ENCODE results near the gene SLC39A7.
A peak's percentile ranks its signal among the peaks of the same experiment; 100 is the strongest.

Gene SLC39A7, protein sequence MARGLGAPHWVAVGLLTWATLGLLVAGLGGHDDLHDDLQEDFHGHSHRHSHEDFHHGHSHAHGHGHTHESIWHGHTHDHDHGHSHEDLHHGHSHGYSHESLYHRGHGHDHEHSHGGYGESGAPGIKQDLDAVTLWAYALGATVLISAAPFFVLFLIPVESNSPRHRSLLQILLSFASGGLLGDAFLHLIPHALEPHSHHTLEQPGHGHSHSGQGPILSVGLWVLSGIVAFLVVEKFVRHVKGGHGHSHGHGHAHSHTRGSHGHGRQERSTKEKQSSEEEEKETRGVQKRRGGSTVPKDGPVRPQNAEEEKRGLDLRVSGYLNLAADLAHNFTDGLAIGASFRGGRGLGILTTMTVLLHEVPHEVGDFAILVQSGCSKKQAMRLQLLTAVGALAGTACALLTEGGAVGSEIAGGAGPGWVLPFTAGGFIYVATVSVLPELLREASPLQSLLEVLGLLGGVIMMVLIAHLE

DNA sequence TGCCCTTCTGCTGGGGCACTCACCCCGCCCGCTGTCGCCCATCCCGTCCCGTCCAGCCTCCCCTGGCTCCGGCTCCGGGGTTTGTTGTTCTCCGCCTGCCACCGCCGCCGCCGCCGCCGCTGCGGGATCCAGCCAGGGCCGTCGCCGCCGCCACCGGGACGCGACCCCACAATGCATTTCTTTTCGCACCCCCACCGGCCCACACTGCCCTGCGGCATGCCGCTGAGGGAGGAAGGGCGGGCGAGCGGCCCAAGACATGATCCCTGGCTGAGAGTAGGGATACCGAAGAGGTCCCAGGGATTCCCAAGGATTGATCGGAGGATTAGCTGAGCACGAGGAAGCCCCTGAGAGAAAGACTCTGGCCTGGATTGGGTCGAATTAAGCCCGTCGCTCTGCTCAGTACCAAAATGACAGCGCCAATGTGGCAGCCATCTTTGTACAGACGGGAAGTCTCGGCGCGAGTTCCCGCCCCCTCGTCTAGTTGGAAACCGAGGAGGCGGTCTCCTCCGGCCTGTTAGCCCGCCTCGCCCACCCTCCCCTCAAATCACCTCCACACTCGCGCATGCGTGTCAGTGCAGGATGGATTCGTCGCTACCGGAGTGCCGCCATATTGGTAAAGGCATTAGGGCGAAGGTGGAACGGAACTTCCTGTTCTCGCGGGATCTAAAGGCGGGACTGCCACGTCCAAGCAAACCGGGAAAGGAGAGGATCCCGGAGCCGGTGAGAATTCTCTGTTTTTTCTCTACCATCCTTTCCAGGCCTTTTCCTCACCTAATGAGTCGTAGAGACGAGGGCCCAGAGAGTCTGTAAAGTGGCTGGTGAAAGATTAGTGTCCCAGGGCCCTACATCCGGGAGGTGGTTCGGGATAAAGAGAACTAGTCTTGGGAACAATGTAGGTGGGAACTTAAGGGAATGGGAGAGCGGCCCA is at the start of gene SLC39A7, which contains the start of gene RXRB:
Gene SLC39A7, plus strand, starts transcription at position 649 of the 928 bp plus-strand sequence. CDS start 379 bp downstream, outside the sequence.
Gene RXRB, minus strand, starts transcription at position 447 of the 928 bp plus-strand sequence. Its CDS starts 189 bp downstream, at position 258.
- peak within 1 kb of the TSS; percentile 64 to 95 for H3K4me3 ChIP-seq (ENCODE audit: low read depth in 1 of 2, low read length in 2 of 2)
- peaks cover 61% of the 10 kb centered on the region for H3K4me1 ChIP-seq (ENCODE audit: insufficient read depth, low read length)
- peak within 1 kb of the TSS; percentile 82 for H3K9ac ChIP-seq (ENCODE audit: low read length)
- peak within 1 kb of the TSS; percentile 99 for H3K27ac ChIP-seq (ENCODE audit: low read depth, low read length)
- peaks cover 44% of the 10 kb centered on the region for H3K36me3 ChIP-seq (ENCODE audit: insufficient read depth, low read length)
- no peaks in the 10 kb centered on the region for H3K27me3 ChIP-seq (ENCODE audit: control insufficient read depth in 1 of 2, insufficient read depth in 2 of 2, low read length in 2 of 2)
- no peaks in the 10 kb centered on the region for H3K9me3 ChIP-seq (ENCODE audit: low read length)

- Histone ChIP-seq H3K4me3 (ENCODE audit: low read depth in 1 of 2, low read length in 2 of 2) (no peak overlapping the region), H3K4me1 (ENCODE audit: insufficient read depth, low read length) (no peaks in the 10 kb centered on the region), H3K27me3 (ENCODE audit: control insufficient read depth in 1 of 2, insufficient read depth in 2 of 2, low read length in 2 of 2) (no peaks in the 10 kb centered on the region), H3K9me3 (ENCODE audit: low read length) (no peaks in the 10 kb centered on the region), H3K27ac (ENCODE audit: low read depth, low read length) (no peak overlapping the region), H3K36me3 (ENCODE audit: insufficient read depth, low read length) (no peaks in the 10 kb centered on the region), H3K9ac (ENCODE audit: low read length) (no peak overlapping the region)
Observed at GRCh38 chr6:33151050-33151449, 49.6 kb upstream of the SLC39A7 start.

- H3K4me3 ChIP-seq (ENCODE audit: low read depth in 1 of 2, low read length in 2 of 2) = no peak overlapping the region
- H3K9me3 ChIP-seq (ENCODE audit: low read length) = no peaks in the 10 kb centered on the region
- no peaks in the 10 kb centered on the region for H3K27me3 ChIP-seq (ENCODE audit: control insufficient read depth in 1 of 2, insufficient read depth in 2 of 2, low read length in 2 of 2)
- H3K36me3 ChIP-seq (ENCODE audit: insufficient read depth, low read length) = no peaks in the 10 kb centered on the region
- no peak overlapping the region for H3K27ac ChIP-seq (ENCODE audit: low read depth, low read length)
- no peaks in the 10 kb centered on the region for H3K4me1 ChIP-seq (ENCODE audit: insufficient read depth, low read length)
- H3K9ac ChIP-seq (ENCODE audit: low read length) = no peak overlapping the region
Observed at GRCh38 chr6:33154349-33154748, 46.3 kb upstream of the SLC39A7 start.

DNA sequence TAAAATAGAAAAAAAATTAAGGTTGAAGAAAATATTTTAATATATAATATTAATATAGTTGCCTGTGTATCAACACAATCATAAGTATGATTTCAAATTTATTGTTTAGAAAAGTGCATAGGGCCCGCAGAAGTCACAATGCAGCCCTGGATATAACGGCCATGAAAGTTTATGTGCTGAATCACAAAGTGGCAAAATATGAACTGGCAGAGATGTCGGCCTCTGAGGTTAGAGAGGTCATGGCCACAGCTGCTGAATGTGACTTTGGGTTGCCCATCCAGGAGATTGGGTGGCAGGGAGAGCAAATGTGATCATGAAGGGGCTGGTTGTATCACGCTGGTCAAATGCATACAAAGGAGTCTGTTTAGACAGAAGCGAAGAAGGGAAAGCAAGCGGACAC is 44.1 kb upstream of the SLC39A7 start:
- no peaks in the 10 kb centered on the region for H3K9me3 ChIP-seq (ENCODE audit: low read length)
- H3K9ac ChIP-seq (ENCODE audit: low read length) = no peak overlapping the region
- no peak overlapping the region for H3K27ac ChIP-seq (ENCODE audit: low read depth, low read length)
- H3K4me1 ChIP-seq (ENCODE audit: insufficient read depth, low read length) = peaks cover 9% of the 10 kb centered on the region
- H3K4me3 ChIP-seq (ENCODE audit: low read depth in 1 of 2, low read length in 2 of 2) = no peak overlapping the region
- no peaks in the 10 kb centered on the region for H3K36me3 ChIP-seq (ENCODE audit: insufficient read depth, low read length)
- no peaks in the 10 kb centered on the region for H3K27me3 ChIP-seq (ENCODE audit: control insufficient read depth in 1 of 2, insufficient read depth in 2 of 2, low read length in 2 of 2)

DNA sequence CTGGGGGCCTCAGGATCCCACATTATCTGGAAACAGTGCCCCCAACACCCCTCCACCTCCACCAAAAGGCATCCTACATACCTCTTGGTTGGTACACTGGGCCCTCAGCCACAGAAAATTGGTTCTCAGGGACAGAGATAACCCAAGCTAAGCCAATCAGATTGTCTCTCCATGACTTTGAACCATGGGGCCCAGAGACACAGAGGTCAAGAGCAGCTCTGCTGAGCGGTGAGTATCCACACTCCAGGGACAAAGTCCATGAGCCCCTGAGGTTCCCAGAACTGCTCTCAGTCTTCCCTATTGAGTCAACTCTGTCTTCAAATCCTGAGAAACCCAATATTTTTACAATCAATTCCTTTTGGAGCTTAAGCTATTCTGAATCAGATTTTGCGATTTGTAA is 43.7 kb upstream of the SLC39A7 start:
- H3K4me1 ChIP-seq (ENCODE audit: insufficient read depth, low read length) = peaks cover 12% of the 10 kb centered on the region
- no peaks in the 10 kb centered on the region for H3K27me3 ChIP-seq (ENCODE audit: control insufficient read depth in 1 of 2, insufficient read depth in 2 of 2, low read length in 2 of 2)
- H3K4me3 ChIP-seq (ENCODE audit: low read depth in 1 of 2, low read length in 2 of 2) = no peak overlapping the region
- no peak overlapping the region for H3K9ac ChIP-seq (ENCODE audit: low read length)
- H3K9me3 ChIP-seq (ENCODE audit: low read length) = no peaks in the 10 kb centered on the region
- no peak overlapping the region for H3K27ac ChIP-seq (ENCODE audit: low read depth, low read length)
- no peaks in the 10 kb centered on the region for H3K36me3 ChIP-seq (ENCODE audit: insufficient read depth, low read length)

- no peak overlapping the region for H3K9ac ChIP-seq (ENCODE audit: low read length)
- peaks cover 14% of the 10 kb centered on the region for H3K4me1 ChIP-seq (ENCODE audit: insufficient read depth, low read length)
- H3K36me3 ChIP-seq (ENCODE audit: insufficient read depth, low read length) = no peaks in the 10 kb centered on the region
- H3K9me3 ChIP-seq (ENCODE audit: low read length) = no peaks in the 10 kb centered on the region
- no peaks in the 10 kb centered on the region for H3K27me3 ChIP-seq (ENCODE audit: control insufficient read depth in 1 of 2, insufficient read depth in 2 of 2, low read length in 2 of 2)
- no peak overlapping the region for H3K27ac ChIP-seq (ENCODE audit: low read depth, low read length)
- H3K4me3 ChIP-seq (ENCODE audit: low read depth in 1 of 2, low read length in 2 of 2) = no peak overlapping the region
Observed at GRCh38 chr6:33160096-33160495, 40.6 kb upstream of the SLC39A7 start.

DNA sequence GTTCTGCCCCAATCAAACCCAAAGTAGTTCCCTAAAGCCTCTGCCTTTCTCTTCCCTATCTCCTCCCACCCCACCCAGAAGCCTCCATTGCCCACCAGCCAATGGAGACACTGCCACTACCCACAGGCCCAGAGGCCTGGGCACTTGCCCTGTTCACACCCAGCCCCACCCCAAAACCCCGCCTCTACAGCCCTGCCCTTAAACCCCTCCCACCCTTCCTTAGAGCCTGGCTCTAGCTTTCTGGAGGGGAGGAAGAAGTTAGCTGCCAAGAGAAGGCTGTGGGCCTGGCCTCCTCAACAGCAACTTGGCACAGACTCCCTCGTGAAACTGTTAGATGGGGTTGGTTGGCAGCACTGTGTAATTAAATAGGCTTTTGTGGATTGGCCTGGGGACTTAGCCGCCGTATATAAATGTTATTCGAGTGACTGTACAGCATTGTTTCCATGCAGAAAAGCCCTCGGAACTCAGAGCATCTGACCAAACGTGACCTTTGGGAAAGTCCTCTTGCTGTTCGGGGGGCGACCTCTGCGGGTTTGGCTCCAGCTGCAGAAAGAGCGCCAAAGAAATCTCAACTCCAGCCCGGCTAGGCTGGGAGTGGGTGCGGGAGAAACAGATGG is 39.8 kb upstream of the SLC39A7 start:
- Histone ChIP-seq H3K9ac (ENCODE audit: low read length) (no peak overlapping the region), H3K27ac (ENCODE audit: low read depth, low read length) (peak overlapping the region; percentile 61), H3K4me3 (ENCODE audit: low read depth in 1 of 2, low read length in 2 of 2) (peak overlapping the region in 1 of 2 donors; percentile 57), H3K9me3 (ENCODE audit: low read length) (no peaks in the 10 kb centered on the region), H3K36me3 (ENCODE audit: insufficient read depth, low read length) (no peaks in the 10 kb centered on the region), H3K4me1 (ENCODE audit: insufficient read depth, low read length) (peaks cover 14% of the 10 kb centered on the region), H3K27me3 (ENCODE audit: control insufficient read depth in 1 of 2, insufficient read depth in 2 of 2, low read length in 2 of 2) (no peaks in the 10 kb centered on the region)

DNA sequence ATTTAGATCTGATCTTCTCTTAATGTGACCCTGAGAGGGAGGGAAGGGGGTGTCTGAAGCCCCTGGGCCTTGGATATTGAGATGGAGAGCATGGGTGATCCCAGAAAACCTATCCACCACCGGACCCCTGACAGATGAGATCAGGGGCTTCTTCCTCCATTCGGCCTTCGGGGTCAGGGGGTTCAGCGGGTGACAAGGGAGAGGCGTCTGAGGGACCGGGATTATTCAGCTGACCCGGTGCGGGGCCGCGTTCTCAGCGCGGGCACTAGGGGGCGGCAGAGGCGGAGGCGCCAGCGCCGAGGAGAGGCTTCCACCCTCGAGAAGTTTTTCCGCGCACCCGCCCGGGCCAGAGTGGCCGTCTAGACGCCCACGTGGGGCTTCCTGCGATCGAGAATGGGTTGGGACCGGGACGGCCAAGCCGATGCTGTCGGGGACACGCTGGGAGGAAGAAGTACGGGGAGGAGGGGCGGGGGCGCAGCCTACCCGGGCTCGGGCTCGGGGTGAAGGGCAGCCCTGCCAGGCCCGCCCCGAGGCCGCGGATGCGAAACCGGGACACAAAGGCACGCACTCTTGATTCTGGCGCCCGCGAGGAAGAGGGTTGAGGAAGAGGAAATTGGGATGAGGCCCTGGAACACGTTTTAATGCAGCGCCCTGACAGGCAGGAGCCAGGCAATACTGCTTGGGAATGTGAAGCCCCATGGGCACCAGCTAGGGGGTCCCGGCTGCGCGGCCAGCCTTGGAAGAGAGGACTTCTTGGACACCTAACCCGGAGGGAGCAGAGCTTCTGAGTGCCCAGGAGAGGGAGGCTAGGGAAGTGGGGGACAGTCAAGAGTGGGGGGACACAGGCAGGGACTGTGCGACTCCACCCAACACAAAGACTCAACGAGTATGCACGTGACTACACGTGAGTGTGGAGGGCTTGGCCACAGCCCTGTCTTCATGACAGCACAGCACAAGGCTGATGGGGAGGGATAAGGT is 39.0 kb upstream of the SLC39A7 start:
- H3K27ac ChIP-seq (ENCODE audit: low read depth, low read length) = peak overlapping the region; percentile 61
- peak overlapping the region; percentile 34 to 57 for H3K4me3 ChIP-seq (ENCODE audit: low read depth in 1 of 2, low read length in 2 of 2)
- H3K27me3 ChIP-seq (ENCODE audit: control insufficient read depth in 1 of 2, insufficient read depth in 2 of 2, low read length in 2 of 2) = no peaks in the 10 kb centered on the region
- H3K9ac ChIP-seq (ENCODE audit: low read length) = no peak overlapping the region
- no peaks in the 10 kb centered on the region for H3K36me3 ChIP-seq (ENCODE audit: insufficient read depth, low read length)
- no peaks in the 10 kb centered on the region for H3K9me3 ChIP-seq (ENCODE audit: low read length)
- H3K4me1 ChIP-seq (ENCODE audit: insufficient read depth, low read length) = peaks cover 14% of the 10 kb centered on the region

- no peak overlapping the region for H3K27ac ChIP-seq (ENCODE audit: low read depth, low read length)
- peaks cover 14% of the 10 kb centered on the region for H3K4me1 ChIP-seq (ENCODE audit: insufficient read depth, low read length)
- no peaks in the 10 kb centered on the region for H3K36me3 ChIP-seq (ENCODE audit: insufficient read depth, low read length)
- H3K4me3 ChIP-seq (ENCODE audit: low read depth in 1 of 2, low read length in 2 of 2) = no peak overlapping the region
- H3K9ac ChIP-seq (ENCODE audit: low read length) = no peak overlapping the region
- no peaks in the 10 kb centered on the region for H3K27me3 ChIP-seq (ENCODE audit: control insufficient read depth in 1 of 2, insufficient read depth in 2 of 2, low read length in 2 of 2)
- no peaks in the 10 kb centered on the region for H3K9me3 ChIP-seq (ENCODE audit: low read length)
Observed at GRCh38 chr6:33163540-33163939, 37.1 kb upstream of the SLC39A7 start.

- no peak overlapping the region for H3K4me3 ChIP-seq (ENCODE audit: low read depth in 1 of 2, low read length in 2 of 2)
- no peaks in the 10 kb centered on the region for H3K36me3 ChIP-seq (ENCODE audit: insufficient read depth, low read length)
- H3K27ac ChIP-seq (ENCODE audit: low read depth, low read length) = no peak overlapping the region
- H3K9me3 ChIP-seq (ENCODE audit: low read length) = no peaks in the 10 kb centered on the region
- no peak overlapping the region for H3K9ac ChIP-seq (ENCODE audit: low read length)
- H3K27me3 ChIP-seq (ENCODE audit: control insufficient read depth in 1 of 2, insufficient read depth in 2 of 2, low read length in 2 of 2) = no peaks in the 10 kb centered on the region
- H3K4me1 ChIP-seq (ENCODE audit: insufficient read depth, low read length) = peaks cover 14% of the 10 kb centered on the region
Observed at GRCh38 chr6:33164176-33164575, 36.5 kb upstream of the SLC39A7 start.
